ENCODE measurements around the gene RRAD. TPM values are rescaled to one million over a fixed set of nuclear protein-coding genes. Genes with fewer than 3 reads are reported as not detected.

The RRAD gene
- total RNA-seq, 1 experiment from 2014 or later: not detected

DNA sequence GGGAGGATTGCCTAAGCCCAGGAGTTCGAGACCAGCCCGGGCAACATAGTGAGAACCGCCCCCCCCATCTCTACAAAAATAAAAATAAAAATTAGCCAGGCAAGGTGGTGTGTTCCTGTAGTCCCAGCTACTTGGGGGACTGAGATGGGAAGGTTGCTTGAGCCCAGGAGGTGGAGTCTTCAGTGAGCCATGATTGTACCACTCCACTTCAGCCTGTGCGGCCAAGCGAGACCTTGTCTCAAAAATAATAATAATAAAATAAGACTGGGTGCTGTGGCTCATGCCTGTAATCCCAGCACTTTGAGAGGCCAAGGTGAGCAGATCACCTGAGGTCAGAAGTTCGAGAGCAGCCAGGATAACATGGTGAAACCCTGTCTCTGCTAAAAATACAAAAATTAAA lies 33.5 kb downstream of the RRAD start:
- in situ Hi-C loops (cut with HindIII; ENCODE audit: low sequenced_read_pairs): no loop called here
- DNase-seq (ENCODE audit: low spot score): no peak

- DNase-seq (ENCODE audit: low spot score): no peak
- in situ Hi-C loops (cut with HindIII; ENCODE audit: low sequenced_read_pairs): no loop called here
Observed at GRCh38 chr16:66891360-66891759, 34.0 kb downstream of the RRAD start.

GRCh38 chr16:66890799-66891198 lies 34.5 kb downstream of the RRAD start:
- in situ Hi-C loops (cut with HindIII; ENCODE audit: low sequenced_read_pairs): no loop called here
- DNase-seq (ENCODE audit: low spot score): no peak

DNA sequence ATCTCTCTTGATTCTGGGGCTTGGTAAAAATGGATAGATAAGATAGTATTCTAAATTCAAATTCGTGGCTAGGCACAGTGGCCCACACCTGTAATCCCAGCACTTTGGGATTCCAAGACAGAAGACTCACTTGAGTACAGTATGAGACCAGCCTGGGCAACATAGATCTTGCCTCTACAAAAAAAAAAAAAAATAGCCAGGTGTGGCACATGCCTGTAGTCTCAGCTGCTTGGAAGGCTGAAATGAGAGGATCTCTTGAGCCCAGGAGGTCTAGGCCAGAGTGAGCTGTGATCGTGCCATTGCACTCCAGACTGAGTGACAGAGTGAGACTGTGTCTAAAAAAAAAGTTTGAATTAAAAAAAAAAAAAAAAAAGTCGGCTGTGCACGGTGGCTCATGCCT lies 35.7 kb downstream of the RRAD start:
- in situ Hi-C loops (cut with HindIII; ENCODE audit: low sequenced_read_pairs): no loop called here

GRCh38 chr16:66888647-66889615 lies 36.4 kb downstream of the RRAD start:
- in situ Hi-C loops (cut with HindIII; ENCODE audit: low sequenced_read_pairs): no loop called here
- DNase-seq (ENCODE audit: low spot score): no peak

More for the DNA sequence above, 35.7 kb downstream of the RRAD start:
- DNase-seq (ENCODE audit: low spot score): no peak

GRCh38 chr16:66886914-66887313 lies 38.4 kb downstream of the RRAD start:
- in situ Hi-C loops (cut with HindIII; ENCODE audit: low sequenced_read_pairs): no loop called here
- no peak for DNase-seq (ENCODE audit: low spot score)

GRCh38 chr16:66886321-66886720 lies 39.0 kb downstream of the RRAD start:
- in situ Hi-C loops (cut with HindIII; ENCODE audit: low sequenced_read_pairs): no loop called here
- no peak for DNase-seq (ENCODE audit: low spot score)

DNA sequence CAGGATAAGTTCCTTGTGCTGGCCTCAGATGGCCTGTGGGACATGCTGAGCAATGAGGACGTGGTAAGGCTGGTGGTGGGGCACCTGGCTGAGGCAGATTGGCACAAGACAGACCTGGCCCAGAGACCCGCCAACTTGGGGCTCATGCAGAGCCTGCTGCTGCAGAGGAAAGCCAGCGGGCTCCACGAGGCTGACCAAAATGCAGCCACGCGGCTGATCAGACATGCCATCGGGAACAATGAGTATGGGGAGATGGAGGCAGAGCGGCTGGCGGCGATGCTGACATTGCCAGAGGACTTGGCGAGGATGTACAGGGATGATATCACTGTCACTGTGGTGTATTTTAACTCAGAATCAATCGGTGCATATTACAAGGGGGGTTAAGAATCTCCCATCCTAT lies 39.8 kb downstream of the RRAD start:
- no peak for DNase-seq (ENCODE audit: low spot score)
- in situ Hi-C loops (cut with HindIII; ENCODE audit: low sequenced_read_pairs): no loop called here

DNA sequence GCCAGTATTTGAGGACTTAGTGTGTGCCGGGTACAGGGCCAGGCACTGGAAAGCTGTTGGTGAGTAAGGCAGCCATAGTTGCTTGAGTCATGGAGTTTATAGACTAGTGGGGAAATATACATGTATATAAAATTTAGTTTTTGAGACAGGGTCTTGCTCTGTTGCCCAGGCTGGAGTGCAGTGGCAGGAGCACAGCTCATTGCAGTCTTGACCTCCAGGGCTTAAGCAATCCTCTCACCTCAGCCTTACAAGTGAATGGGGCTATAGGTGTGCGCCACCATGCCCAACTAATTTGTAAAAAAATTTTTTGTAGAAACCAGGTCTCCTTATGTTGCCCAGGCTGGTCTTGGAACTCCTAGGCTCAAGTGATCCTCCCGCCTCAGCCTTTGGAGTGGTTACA lies 42.6 kb downstream of the RRAD start:
- in situ Hi-C loops (cut with HindIII; ENCODE audit: low sequenced_read_pairs): no loop called here
- no peak for DNase-seq (ENCODE audit: low spot score)

DNA sequence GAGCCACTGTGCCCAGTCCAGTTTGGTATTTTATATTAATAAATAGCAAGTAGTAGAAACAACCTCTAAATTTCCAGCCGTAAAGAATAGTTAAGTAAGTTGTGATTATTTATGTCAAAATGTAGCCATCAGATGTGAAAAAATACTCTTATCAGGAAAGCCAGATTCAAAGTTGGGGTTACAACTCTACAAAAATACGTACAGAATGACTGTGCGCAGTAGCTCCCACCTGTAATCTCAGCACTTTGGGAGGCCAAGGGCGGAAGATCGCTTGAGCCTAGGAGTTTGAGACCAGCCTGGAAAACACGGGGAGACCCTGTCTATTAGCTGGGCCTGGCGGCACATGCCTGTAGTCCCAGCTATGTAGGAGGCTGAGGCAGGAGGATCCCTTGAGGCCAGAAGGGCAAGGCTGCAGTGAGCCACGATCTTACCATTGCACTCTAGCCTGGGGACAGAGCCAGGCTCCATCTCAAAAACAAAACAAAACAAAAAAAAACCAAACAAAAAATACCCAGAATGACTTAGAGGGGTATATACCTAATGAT lies 43.3 kb downstream of the RRAD start:
- DNase-seq (ENCODE audit: low spot score): no peak
- in situ Hi-C loops (cut with HindIII; ENCODE audit: low sequenced_read_pairs): no loop called here

- no peak for DNase-seq (ENCODE audit: low spot score)
- in situ Hi-C loops (cut with HindIII; ENCODE audit: low sequenced_read_pairs): no loop called here
Observed at GRCh38 chr16:66881560-66881959, 43.8 kb downstream of the RRAD start.

- in situ Hi-C loops (cut with HindIII; ENCODE audit: low sequenced_read_pairs): no loop called here
- DNase-seq (ENCODE audit: low spot score): no peak
Observed at GRCh38 chr16:66881014-66881417, 44.3 kb downstream of the RRAD start.

- DNase-seq (ENCODE audit: low spot score): peak; percentile 98
Observed at GRCh38 chr16:66880288-66881013, 44.9 kb downstream of the RRAD start, which contains the start of gene PDP2. Gene PDP2 (plus strand): TSS chr16:66880515. CDS start chr16:66884285, 3,770 bp downstream.

GRCh38 chr16:66878067-66878466 lies 47.3 kb downstream of the RRAD start:
- no peak for DNase-seq (ENCODE audit: low spot score)
- in situ Hi-C loops (cut with HindIII; ENCODE audit: low sequenced_read_pairs): no loop called here

More at GRCh38 chr16:66880288-66881013, 44.9 kb downstream of the RRAD start, which contains the start of gene PDP2:
- in situ Hi-C loops (cut with HindIII; ENCODE audit: low sequenced_read_pairs): no loop called here

DNA sequence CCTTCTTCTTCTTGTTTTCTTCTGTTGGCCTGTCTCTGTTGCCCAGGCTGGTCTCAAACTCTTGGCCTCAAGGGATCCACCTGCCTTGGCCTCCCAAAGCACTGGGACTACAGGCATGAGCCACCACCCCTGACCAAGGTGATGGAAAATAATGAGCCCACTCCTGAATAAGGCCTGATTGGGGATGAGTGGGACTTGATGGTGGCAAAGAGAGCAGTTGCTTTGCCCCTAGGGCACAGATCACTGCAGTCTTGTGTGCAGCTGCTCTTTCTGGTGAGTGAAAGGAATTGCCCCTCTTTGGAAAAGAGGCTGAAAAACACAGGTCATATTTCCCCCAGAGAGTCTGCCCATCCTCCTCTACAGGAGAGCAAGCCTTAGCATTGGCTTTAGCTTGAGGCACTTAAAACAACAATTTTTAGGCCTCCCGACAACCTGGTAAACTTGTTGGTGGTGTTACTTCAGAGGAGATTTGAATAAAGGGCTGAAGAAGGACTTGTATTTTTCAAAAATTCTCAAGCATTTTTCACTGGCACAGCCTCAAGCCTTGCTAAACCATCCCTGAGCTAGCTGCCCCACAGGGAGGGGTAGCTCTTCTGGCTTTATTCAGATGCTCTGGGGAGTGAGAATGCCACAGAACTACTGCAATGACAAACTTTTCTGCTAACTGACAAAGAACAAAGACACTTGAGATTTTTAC lies 51.1 kb downstream of the RRAD start:
- in situ Hi-C loops (cut with HindIII; ENCODE audit: low sequenced_read_pairs): no loop called here
- DNase-seq (ENCODE audit: low spot score): no peak

GRCh38 chr16:66873685-66874055 lies 51.7 kb downstream of the RRAD start:
- in situ Hi-C loops (cut with HindIII; ENCODE audit: low sequenced_read_pairs): no loop called here
- no peak for DNase-seq (ENCODE audit: low spot score)

DNA sequence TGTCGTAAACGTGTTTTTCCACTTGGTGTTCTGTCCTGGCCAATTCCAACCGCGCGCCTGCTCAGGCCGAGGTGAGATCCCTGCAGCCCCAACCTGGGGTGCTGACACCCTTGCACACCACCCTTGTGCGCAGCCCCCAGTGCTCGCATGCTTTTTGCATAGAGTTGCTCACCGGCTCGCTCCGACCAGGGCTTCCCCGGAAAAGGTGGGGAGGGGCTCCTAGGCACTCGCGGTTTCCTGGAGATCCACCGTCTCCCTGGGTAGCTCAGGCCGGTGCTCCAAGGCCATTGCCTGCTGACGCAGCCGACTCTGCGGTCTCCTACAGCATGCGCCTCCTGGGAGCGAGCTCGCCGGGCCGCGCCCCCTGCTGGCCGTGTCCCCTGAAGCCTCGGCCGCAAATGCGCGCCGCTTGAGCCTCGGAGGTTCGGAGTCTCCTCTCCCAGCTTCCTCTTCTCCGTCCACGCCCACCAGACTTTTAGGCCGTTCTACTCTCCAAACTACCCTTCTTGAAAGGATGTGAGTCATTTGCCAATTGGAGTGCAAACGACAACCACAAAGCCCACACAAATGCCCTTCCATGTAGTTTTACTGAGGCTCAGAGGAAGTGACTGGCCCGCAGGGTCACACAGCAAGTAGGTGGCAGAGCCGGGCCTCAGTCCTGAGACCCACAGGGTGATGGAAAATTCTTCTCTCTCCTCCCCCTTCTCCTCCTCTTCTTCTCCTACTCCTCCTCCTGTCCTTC lies 52.2 kb downstream of the RRAD start:
- DNase-seq (ENCODE audit: low spot score): peak; percentile 85
- in situ Hi-C loops (cut with HindIII; ENCODE audit: low sequenced_read_pairs): no loop called here

GRCh38 chr16:66872559-66872942 lies 52.8 kb downstream of the RRAD start:
- peak; percentile 28 for DNase-seq (ENCODE audit: low spot score)
- in situ Hi-C loops (cut with HindIII; ENCODE audit: low sequenced_read_pairs): no loop called here

- in situ Hi-C loops (cut with HindIII; ENCODE audit: low sequenced_read_pairs): no loop called here
- DNase-seq (ENCODE audit: low spot score): no peak
Observed at GRCh38 chr16:66871840-66872239, 53.5 kb downstream of the RRAD start.

Data from G401 (cell line).